ENCODE results near the gene PCDHGC3. TPM values are rescaled to one million over a fixed set of nuclear protein-coding genes. Genes with fewer than 3 reads are reported as not detected.

PCDHGC3 gene
- polyA plus RNA-seq, 2 of the 4 experiments (the other 2 are of a cell fraction): 1.9 to 5.2 TPM

- Histone ChIP-seq H3K9me3 (no peaks in the 10 kb centered on the region), H3K27ac (no peak overlapping the region), H3K4me3 (no peak overlapping the region), H3K4me2 (no peak overlapping the region), H3K4me1 (no peaks in the 10 kb centered on the region)
- ATAC-seq (no peak), DNase-seq (ENCODE audit: low read depth in 1 of 2, low spot score in 1 of 2) (no peak), FAIRE-seq (no peak)
- ChIA-PET CTCF (interaction anchor here (0.6 to 3.0 kb wide), 5 partner anchors 9 to 76 kb away, joined by 3 to 16 read pairs (median 4); no protein-coding TSS in a partner anchor), POLR2A (no interaction called here)
- TF ChIP-seq, protein P1, sequence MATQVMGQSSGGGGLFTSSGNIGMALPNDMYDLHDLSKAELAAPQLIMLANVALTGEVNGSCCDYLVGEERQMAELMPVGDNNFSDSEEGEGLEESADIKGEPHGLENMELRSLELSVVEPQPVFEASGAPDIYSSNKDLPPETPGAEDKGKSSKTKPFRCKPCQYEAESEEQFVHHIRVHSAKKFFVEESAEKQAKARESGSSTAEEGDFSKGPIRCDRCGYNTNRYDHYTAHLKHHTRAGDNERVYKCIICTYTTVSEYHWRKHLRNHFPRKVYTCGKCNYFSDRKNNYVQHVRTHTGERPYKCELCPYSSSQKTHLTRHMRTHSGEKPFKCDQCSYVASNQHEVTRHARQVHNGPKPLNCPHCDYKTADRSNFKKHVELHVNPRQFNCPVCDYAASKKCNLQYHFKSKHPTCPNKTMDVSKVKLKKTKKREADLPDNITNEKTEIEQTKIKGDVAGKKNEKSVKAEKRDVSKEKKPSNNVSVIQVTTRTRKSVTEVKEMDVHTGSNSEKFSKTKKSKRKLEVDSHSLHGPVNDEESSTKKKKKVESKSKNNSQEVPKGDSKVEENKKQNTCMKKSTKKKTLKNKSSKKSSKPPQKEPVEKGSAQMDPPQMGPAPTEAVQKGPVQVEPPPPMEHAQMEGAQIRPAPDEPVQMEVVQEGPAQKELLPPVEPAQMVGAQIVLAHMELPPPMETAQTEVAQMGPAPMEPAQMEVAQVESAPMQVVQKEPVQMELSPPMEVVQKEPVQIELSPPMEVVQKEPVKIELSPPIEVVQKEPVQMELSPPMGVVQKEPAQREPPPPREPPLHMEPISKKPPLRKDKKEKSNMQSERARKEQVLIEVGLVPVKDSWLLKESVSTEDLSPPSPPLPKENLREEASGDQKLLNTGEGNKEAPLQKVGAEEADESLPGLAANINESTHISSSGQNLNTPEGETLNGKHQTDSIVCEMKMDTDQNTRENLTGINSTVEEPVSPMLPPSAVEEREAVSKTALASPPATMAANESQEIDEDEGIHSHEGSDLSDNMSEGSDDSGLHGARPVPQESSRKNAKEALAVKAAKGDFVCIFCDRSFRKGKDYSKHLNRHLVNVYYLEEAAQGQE (IDR thresholded peaks at IDR 0.05): no peak
- TF ChIP-seq RARB (CRISPR knock-in tag; IDR thresholded peaks at IDR 0.05) (no peak), RAD21 (conservative IDR thresholded peaks at IDR 0.05 in 1 of 2, IDR thresholded peaks at IDR 0.05 in 1 of 2) (no peak), BHLHE40 (IDR thresholded peaks at IDR 0.05; ENCODE audit: low read depth, low read length) (no peak), SMC3 (IDR thresholded peaks at IDR 0.05) (no peak), CBX2 (IDR thresholded peaks at IDR 0.05; ENCODE audit: borderline replicate concordance, low read depth) (no peak), PBX3 (IDR thresholded peaks at IDR 0.05) (no peak), TP53 (CRISPR knock-in tag; IDR thresholded peaks at IDR 0.05) (no peak), EHMT2 (IDR thresholded peaks at IDR 0.05; ENCODE audit: low read depth) (no peak), PHF8 (IDR thresholded peaks at IDR 0.05; ENCODE audit: borderline replicate concordance, low read depth) (no peak), ATOH8 (CRISPR knock-in tag; IDR thresholded peaks at IDR 0.05; ENCODE audit: low read depth) (no peak), CHD4 (IDR thresholded peaks at IDR 0.05; ENCODE audit: borderline replicate concordance) (no peak)
- TF ChIP-seq, protein P2, sequence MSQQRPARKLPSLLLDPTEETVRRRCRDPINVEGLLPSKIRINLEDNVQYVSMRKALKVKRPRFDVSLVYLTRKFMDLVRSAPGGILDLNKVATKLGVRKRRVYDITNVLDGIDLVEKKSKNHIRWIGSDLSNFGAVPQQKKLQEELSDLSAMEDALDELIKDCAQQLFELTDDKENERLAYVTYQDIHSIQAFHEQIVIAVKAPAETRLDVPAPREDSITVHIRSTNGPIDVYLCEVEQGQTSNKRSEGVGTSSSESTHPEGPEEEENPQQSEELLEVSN (IDR thresholded peaks at IDR 0.05; ENCODE audit: borderline replicate concordance, low read depth): no peak
- 74% methylated on average over 52 of the region's 66 CpGs for WGBS (ENCODE audit: missing lambda C conversion rate)
Observed at GRCh38 chr5:141491323-141492167, 15.8 kb downstream of the PCDHGC3 start.

GRCh38 chr5:141492168-141492885 lies 16.6 kb downstream of the PCDHGC3 start:
- DNase-seq (ENCODE audit: low read depth in 1 of 2, low spot score in 1 of 2) (no peak), ATAC-seq (no peak), FAIRE-seq (no peak)
- POLR2A ChIA-PET: no interaction called here
- TF ChIP-seq JUNB (IDR thresholded peaks at IDR 0.05) (no peak), TFCP2L1 (CRISPR knock-in tag; IDR thresholded peaks at IDR 0.05) (no peak), HOXB5 (CRISPR knock-in tag; IDR thresholded peaks at IDR 0.05) (no peak), ESRRA (IDR thresholded peaks at IDR 0.05; ENCODE audit: borderline replicate concordance, low read length) (no peak), MAFK (IDR thresholded peaks at IDR 0.05; ENCODE audit: partially characterized antibody) (no peak), RFX5 (IDR thresholded peaks at IDR 0.05) (no peak), CEBPB (IDR thresholded peaks at IDR 0.05) (no peak), GATA3 (IDR thresholded peaks at IDR 0.05; ENCODE audit: borderline replicate concordance) (no peak), MYC (IDR thresholded peaks at IDR 0.05; ENCODE audit: borderline replicate concordance, low read length) (no peak), EHF (CRISPR knock-in tag; IDR thresholded peaks at IDR 0.05) (no peak), KDM1A (IDR thresholded peaks at IDR 0.05; ENCODE audit: low read depth) (no peak), CBX8 (IDR thresholded peaks at IDR 0.05) (no peak), POLR2A (IDR thresholded peaks at IDR 0.05; ENCODE audit: low read length) (no peak), JUN (IDR thresholded peaks at IDR 0.05) (no peak), NFE2L2 (conservative IDR thresholded peaks at IDR 0.05; ENCODE audit: low read length) (no peak)
- TF ChIP-seq, protein P2 (IDR thresholded peaks at IDR 0.05; ENCODE audit: borderline replicate concordance, low read depth): no peak
- H3K9me3 ChIP-seq: no peaks in the 10 kb centered on the region
- CTCF ChIA-PET: interaction anchor here (0.7 to 3.0 kb wide), 5 partner anchors 21 to 109 kb away, joined by 3 to 16 read pairs (median 3); partner anchors contain the start of gene PCDHGA7
- H3K27ac ChIP-seq: no peak overlapping the region
- H3K4me3 ChIP-seq: no peak overlapping the region
- 84% methylated on average over 36 of the region's 68 CpGs for WGBS (ENCODE audit: missing lambda C conversion rate)
- no peaks in the 10 kb centered on the region for H3K4me1 ChIP-seq
- H3K4me2 ChIP-seq: no peak overlapping the region

All from A549 (cell line).